Urothelium cell line (cell line): ENCODE data around the gene CCDC88B.

Experiments used
- DNase-seq: peaks from one replicate; pipeline ENCODE4 v3.0.0; 2011; ENCODE audit warnings: low spot score, mixed read lengths
- FAIRE-seq: peaks from 2 replicates; lab custom pipeline; 2011; peaks lifted over from hg19 to GRCh38; lab: Jason Lieb, UNC

Gene CCDC88B

GRCh38 chr11:64378335-64378880 lies 38.4 kb downstream of the CCDC88B start:
- FAIRE-seq (no peak), DNase-seq (no peak)

- DNase-seq (no peak), FAIRE-seq (peak; percentile 20)
These were observed 39.2 kb downstream of the CCDC88B start for GRCh38 chr11:64379160-64379559.

GRCh38 chr11:64379817-64380709 lies 40.1 kb downstream of the CCDC88B start:
- DNase-seq (no peak), FAIRE-seq (peak; percentile 95)

GRCh38 chr11:64381350-64381749 lies 41.3 kb downstream of the CCDC88B start:
- DNase-seq (no peak), FAIRE-seq (no peak)

GRCh38 chr11:64382047-64382446 lies 42.0 kb downstream of the CCDC88B start:
- FAIRE-seq (no peak), DNase-seq (no peak)

- no peak for DNase-seq
- no peak for FAIRE-seq
These were observed 42.6 kb downstream of the CCDC88B start for GRCh38 chr11:64382586-64382985.

- FAIRE-seq, result no peak
- no peak for DNase-seq
These were observed 43.6 kb downstream of the CCDC88B start for GRCh38 chr11:64383580-64383979.

- FAIRE-seq (no peak), DNase-seq (no peak)
These were observed 44.2 kb downstream of the CCDC88B start for GRCh38 chr11:64384028-64384737.

GRCh38 chr11:64384981-64385944 lies 45.3 kb downstream of the CCDC88B start:
- FAIRE-seq, result no peak

GRCh38 chr11:64385945-64386704 lies 46.1 kb downstream of the CCDC88B start:
- FAIRE-seq (peak; percentile 86), DNase-seq (peak; percentile 56)

More at GRCh38 chr11:64384981-64385944, 45.3 kb downstream of the CCDC88B start:
- no peak for DNase-seq

- DNase-seq (no peak), FAIRE-seq (no peak)
These were observed 47.9 kb downstream of the CCDC88B start for GRCh38 chr11:64387916-64388315.

GRCh38 chr11:64388894-64389293 lies 48.9 kb downstream of the CCDC88B start:
- DNase-seq, result no peak
- no peak for FAIRE-seq

GRCh38 chr11:64389851-64390250 lies 49.8 kb downstream of the CCDC88B start:
- no peak for DNase-seq
- no peak for FAIRE-seq

GRCh38 chr11:64390558-64390957 lies 50.6 kb downstream of the CCDC88B start:
- DNase-seq, result no peak
- no peak for FAIRE-seq

GRCh38 chr11:64391839-64392238 lies 51.8 kb downstream of the CCDC88B start:
- no peak for FAIRE-seq
- no peak for DNase-seq

- no peak for DNase-seq
- peak; percentile 30 for FAIRE-seq
These were observed 55.6 kb downstream of the CCDC88B start for GRCh38 chr11:64395545-64396078.

GRCh38 chr11:64396079-64396591 lies 56.1 kb downstream of the CCDC88B start:
- DNase-seq, result no peak
- no peak for FAIRE-seq

GRCh38 chr11:64400102-64400501 lies 60.1 kb downstream of the CCDC88B start:
- DNase-seq (peak; percentile 32), FAIRE-seq (no peak)

- DNase-seq, result no peak
- FAIRE-seq, result no peak
These were observed 60.7 kb downstream of the CCDC88B start for GRCh38 chr11:64400667-64401066.
